GM18499 (cell line): Measurements from ENCODE around the gene IMMP2L.

Source experiments
- ATAC-seq: cut with Tn5 transposase; IDR thresholded peaks from one replicate; pipeline ENCODE4 v1.9.1; 2021; ENCODE audit warnings: moderate number of reproducible peaks; ENCODE audit not compliant: insufficient read depth, unreplicated experiment

The IMMP2L gene

GRCh38 chr7:110870926-110871325 is 691.4 kb downstream of the IMMP2L start:
- no peak for ATAC-seq

- ATAC-seq, result no peak
Measured at GRCh38 chr7:110868458-110868857, 693.8 kb downstream of the IMMP2L start.

- ATAC-seq, result no peak
Measured at GRCh38 chr7:110867771-110868170, 694.5 kb downstream of the IMMP2L start.

GRCh38 chr7:110863258-110863657 is 699.0 kb downstream of the IMMP2L start:
- no peak for ATAC-seq

- no peak for ATAC-seq
Measured at GRCh38 chr7:110861163-110861562, 701.1 kb downstream of the IMMP2L start.

GRCh38 chr7:110857106-110857505 is 705.2 kb downstream of the IMMP2L start:
- ATAC-seq, result no peak

- ATAC-seq, result no peak
Measured at GRCh38 chr7:110856704-110857103, 705.6 kb downstream of the IMMP2L start.

GRCh38 chr7:110854651-110855050 is 707.6 kb downstream of the IMMP2L start:
- ATAC-seq, result no peak

GRCh38 chr7:110854166-110854565 is 708.1 kb downstream of the IMMP2L start:
- no peak for ATAC-seq

GRCh38 chr7:110853263-110853662 is 709.0 kb downstream of the IMMP2L start:
- no peak for ATAC-seq

GRCh38 chr7:110852156-110852940 is 709.9 kb downstream of the IMMP2L start:
- ATAC-seq, result no peak

GRCh38 chr7:110850224-110850623 is 712.1 kb downstream of the IMMP2L start:
- no peak for ATAC-seq

GRCh38 chr7:110842796-110843195 is 719.5 kb downstream of the IMMP2L start:
- no peak for ATAC-seq

- ATAC-seq, result no peak
Measured at GRCh38 chr7:110841840-110842545, 720.3 kb downstream of the IMMP2L start.

GRCh38 chr7:110839866-110840265 is 722.4 kb downstream of the IMMP2L start:
- no peak for ATAC-seq

GRCh38 chr7:110835849-110836248 is 726.4 kb downstream of the IMMP2L start:
- ATAC-seq, result no peak

GRCh38 chr7:110835218-110835617 is 727.1 kb downstream of the IMMP2L start:
- ATAC-seq, result no peak

- no peak for ATAC-seq
Measured at GRCh38 chr7:110831419-110831818, 730.9 kb downstream of the IMMP2L start.

GRCh38 chr7:110830778-110831177 is 731.5 kb downstream of the IMMP2L start:
- no peak for ATAC-seq

GRCh38 chr7:110827936-110828335 is 734.4 kb downstream of the IMMP2L start:
- ATAC-seq, result no peak

- no peak for ATAC-seq
Measured at GRCh38 chr7:110827287-110827855, 734.9 kb downstream of the IMMP2L start.
